Measurements from ENCODE around the gene SLC39A6. TPM values are rescaled to one million over a fixed set of nuclear protein-coding genes. Genes with fewer than 3 reads are reported as not detected.
"Not testable (repeated sequence)": the region's sequence is repeated elsewhere in the genome, so short reads cannot be mapped to it uniquely, and the experiment has no call there.

SLC39A6 gene
- total RNA-seq, 1 donor from 2014 or later = 83.7 TPM

DNA sequence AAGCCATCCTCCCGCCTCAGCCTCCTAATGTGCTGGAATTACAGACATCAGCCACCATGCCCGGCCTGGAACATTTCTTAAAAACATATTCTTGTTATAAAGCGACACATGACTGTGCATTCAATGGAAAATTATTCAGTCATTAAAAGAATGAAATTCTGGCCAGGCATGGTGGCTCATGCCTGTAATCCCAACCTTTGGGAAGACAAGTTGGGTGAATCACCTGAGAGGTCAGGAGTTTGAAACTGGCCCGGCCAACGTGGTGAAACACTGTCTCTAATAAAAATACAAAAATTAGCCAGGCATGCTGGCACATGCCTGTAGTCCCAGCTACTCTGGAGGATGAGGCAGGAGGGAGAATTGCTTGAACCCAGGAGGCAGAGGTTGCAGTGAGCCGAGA, 40.1 kb downstream of the SLC39A6 start:
- TF ChIP-seq, protein P1, sequence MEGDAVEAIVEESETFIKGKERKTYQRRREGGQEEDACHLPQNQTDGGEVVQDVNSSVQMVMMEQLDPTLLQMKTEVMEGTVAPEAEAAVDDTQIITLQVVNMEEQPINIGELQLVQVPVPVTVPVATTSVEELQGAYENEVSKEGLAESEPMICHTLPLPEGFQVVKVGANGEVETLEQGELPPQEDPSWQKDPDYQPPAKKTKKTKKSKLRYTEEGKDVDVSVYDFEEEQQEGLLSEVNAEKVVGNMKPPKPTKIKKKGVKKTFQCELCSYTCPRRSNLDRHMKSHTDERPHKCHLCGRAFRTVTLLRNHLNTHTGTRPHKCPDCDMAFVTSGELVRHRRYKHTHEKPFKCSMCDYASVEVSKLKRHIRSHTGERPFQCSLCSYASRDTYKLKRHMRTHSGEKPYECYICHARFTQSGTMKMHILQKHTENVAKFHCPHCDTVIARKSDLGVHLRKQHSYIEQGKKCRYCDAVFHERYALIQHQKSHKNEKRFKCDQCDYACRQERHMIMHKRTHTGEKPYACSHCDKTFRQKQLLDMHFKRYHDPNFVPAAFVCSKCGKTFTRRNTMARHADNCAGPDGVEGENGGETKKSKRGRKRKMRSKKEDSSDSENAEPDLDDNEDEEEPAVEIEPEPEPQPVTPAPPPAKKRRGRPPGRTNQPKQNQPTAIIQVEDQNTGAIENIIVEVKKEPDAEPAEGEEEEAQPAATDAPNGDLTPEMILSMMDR (conservative IDR thresholded peaks at IDR 0.05; ENCODE audit: low read depth, low read length) = no peak
- H3K4me3 ChIP-seq (ENCODE audit: low read depth, low read length) = no peak overlapping the region
- peak; percentile 35 for DNase-seq (ENCODE audit: low read depth)

DNA sequence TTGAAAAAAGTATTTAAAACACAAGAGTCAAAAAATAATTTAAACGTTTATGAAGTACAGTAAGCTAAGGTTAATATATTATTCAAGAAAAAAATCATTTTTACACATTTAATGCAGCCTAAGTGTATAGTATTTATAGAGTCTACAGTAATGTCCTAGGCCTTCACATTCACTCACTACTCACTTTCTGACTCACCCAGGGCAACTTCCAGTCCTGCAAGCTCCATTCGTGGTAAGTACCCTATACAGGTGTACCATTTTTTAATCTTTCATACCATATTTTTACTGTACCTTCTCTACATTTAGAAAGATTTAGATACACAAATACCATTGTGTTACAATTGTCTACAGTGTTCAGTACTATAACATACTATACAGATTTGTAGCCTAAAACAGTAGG, 40.9 kb downstream of the SLC39A6 start:
- DNase-seq (ENCODE audit: low read depth) = no peak
- TF ChIP-seq, protein P1 (conservative IDR thresholded peaks at IDR 0.05; ENCODE audit: low read depth, low read length) = no peak
- no peak overlapping the region for H3K4me3 ChIP-seq (ENCODE audit: low read depth, low read length)

DNA sequence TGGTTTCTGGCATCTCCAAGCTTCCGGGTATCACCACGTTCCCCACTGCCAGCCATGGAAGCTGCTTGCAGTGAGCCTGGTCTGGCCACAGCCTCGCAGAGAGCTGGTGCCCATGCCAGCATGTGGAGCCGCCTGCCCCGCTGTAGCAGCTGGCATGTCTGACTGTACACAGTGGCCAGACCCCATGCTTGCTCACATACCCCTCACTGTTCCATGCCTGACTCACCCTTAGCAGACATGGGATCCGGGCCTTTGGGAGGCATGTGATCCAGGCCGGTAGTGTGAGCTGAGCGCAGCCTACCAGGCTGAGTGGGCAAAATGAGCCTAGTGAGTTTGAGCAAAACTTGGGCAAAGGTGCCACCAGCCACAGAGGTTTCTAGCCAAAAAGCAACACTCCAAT, 43.0 kb downstream of the SLC39A6 start:
- TF ChIP-seq, protein P1 (conservative IDR thresholded peaks at IDR 0.05; ENCODE audit: low read depth, low read length) = no peak
- DNase-seq (ENCODE audit: low read depth) = no peak
- no peak overlapping the region for H3K4me3 ChIP-seq (ENCODE audit: low read depth, low read length)

DNA sequence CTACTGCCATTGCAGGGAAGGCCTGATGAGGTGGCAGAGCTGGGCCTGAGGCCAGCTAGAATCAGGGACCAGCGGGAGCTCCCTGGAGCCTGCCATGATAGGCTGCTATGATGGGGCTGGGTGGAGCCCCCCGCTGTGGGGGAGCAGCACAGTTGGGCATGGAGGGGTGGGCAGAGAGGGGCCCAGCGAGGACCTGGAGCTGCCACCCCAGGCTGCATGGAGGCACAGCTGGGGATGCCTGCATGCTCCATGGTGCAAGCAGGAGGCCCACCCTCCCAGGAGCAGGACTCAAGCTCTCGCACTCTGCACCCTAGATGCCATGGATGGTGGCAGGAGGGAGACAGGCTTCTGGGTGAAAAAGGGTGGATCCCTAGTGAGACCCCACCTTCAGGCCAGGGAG, 43.9 kb downstream of the SLC39A6 start:
- no peak for DNase-seq (ENCODE audit: low read depth)
- TF ChIP-seq, protein P1 (conservative IDR thresholded peaks at IDR 0.05; ENCODE audit: low read depth, low read length) = no peak
- no peak overlapping the region for H3K4me3 ChIP-seq (ENCODE audit: low read depth, low read length)

DNA sequence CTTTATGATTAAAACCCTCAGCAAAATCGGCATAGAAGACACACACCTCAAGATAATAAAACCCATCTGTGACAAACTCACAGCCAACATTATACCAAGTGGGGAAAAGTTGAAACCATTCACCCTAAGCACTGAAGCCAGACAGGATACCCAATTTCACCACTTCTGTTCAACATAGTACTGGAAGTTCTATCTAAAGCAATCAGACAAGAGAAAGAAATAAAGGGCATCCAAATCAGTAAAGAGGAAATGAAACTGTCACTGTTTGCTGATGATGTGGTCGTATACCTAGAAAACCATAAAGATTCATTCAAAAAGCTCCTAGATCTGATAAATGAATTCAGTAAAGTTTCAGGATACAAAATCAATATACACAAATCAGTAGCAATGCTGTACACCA, 45.4 kb downstream of the SLC39A6 start:
- DNase-seq (ENCODE audit: low read depth) = no peak
- TF ChIP-seq, protein P1 (conservative IDR thresholded peaks at IDR 0.05; ENCODE audit: low read depth, low read length) = no peak
- no peak overlapping the region for H3K4me3 ChIP-seq (ENCODE audit: low read depth, low read length)

DNA sequence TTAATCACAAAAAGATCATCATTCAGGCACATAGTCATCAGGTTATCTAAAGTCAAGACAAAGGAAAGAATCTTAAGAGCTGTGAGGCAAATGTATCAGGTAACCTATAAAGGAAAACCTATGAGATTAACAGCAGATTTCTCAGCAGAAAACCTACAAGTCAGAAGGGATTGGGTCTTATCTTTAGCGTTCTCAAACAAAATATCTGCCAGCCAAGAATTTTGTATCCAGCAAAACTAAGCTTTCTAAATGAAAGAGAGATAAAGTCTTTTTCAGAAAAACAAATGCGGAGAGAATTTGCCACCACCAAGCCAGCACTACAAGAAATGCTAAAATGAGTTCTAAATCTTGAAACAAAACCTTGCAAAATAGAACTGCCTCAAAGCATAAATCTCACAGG, 48.0 kb downstream of the SLC39A6 start:
- not testable (repeated sequence) for DNase-seq (ENCODE audit: low read depth)

DNA sequence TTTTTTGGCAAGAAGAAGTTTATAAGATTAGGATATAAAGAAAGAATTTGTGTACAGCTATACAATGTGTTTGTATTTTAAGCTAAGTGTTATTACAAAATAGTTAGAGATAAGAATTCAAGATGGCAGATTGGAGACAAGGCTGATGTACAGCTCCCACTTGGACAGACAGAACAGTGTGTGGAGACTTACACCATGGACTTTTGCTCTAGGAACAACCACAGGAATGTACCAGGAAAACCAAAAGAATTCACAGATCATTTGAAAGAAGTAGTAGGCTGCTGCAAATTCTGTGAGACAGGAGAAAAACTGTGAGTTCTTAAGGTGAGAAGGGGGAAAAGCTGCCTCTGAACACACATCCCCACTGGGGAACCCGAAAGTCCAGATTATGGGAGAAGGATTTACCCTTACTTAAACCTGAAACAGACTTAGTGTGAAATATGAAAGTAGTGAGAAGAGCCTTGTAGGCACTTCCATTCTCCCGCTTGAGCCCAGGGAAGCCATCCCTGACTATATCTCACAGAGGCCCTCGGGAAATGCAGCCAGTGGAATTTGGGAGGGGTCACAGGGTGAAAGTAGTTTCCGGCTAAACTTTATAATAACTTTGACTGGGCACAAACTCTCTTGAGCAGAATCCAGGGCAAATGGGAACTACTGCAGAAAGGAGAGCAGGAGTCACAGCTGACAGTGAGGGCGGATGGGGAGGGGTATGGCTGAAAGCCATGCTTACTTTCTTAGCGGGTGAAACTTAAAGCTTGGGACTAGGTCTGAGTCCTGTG, 50.2 kb downstream of the SLC39A6 start:
- TF ChIP-seq, protein P1 (conservative IDR thresholded peaks at IDR 0.05; ENCODE audit: low read depth, low read length) = no peak
- no peak for DNase-seq (ENCODE audit: low read depth)
- H3K4me3 ChIP-seq (ENCODE audit: low read depth, low read length) = no peak overlapping the region

More for the DNA sequence above, 48.0 kb downstream of the SLC39A6 start:
- H3K4me3 ChIP-seq (ENCODE audit: low read depth, low read length) = not testable (repeated sequence)

DNA sequence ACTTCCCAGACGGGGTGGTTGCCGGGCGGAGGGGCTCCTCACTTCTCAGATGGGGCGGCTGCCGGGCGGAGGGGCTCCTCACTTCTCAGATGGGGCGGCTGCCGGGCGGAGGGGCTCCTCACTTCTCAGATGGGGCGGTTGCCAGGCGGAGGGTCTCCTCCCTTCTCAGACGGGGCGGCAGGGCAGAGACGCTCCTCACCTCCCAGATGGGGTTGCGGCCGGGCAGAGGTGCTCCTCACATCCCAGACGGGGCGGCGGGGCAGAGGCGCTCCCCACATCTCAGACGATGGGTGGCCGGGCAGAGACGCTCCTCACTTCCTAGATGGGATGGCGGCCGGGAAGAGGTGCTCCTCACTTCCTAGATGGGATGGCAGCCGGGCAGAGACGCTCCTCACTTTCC, 51.4 kb downstream of the SLC39A6 start:
- not testable (repeated sequence) for DNase-seq (ENCODE audit: low read depth); H3K4me3 ChIP-seq (ENCODE audit: low read depth, low read length)
